ENCODE results near the gene HINT3. TPM values are rescaled to one million over a fixed set of nuclear protein-coding genes. Genes with fewer than 3 reads are reported as not detected.

HINT3 gene
- total and polyA plus RNA-seq, 2 donors (not counting 3 experiments of a cell fraction or from before 2014, with no cell fraction given): 1.8 to 8.4 TPM

- intact Hi-C loops (cut with micrococcal nuclease) (no loop called here), dilution Hi-C loops (cut with MboI; ENCODE audit: extremely low pct_ligation_motif_present, low sequenced_read_pairs) (no loop called here)
- FAIRE-seq (no peak), DNase-seq (ENCODE audit: low read depth, low spot score) (no peak)
- BruUV-seq (replicated peaks): no TSS peak
- Histone ChIP-seq H3K4me3 (replicated peaks in 1 of 3; ENCODE audit: insufficient read depth in 1 of 3, low read depth in 1 of 3, low read length in 3 of 3) (no peak overlapping the region), H3K9me1 (replicated peaks; ENCODE audit: control insufficient read depth, extremely low read depth, insufficient read depth, low read length) (no peaks in the 10 kb centered on the region), H3K9me3 (replicated peaks; ENCODE audit: control insufficient read depth, insufficient read depth, low read length) (no peaks in the 10 kb centered on the region), H3K27me3 (ENCODE audit: control insufficient read depth in 2 of 2, insufficient read depth in 2 of 2, low read length in 2 of 2) (no peaks in the 10 kb centered on the region), H3K4me1 (ENCODE audit: control insufficient read depth, extremely low read depth, insufficient read depth, low read length) (peaks cover 18% of the 10 kb centered on the region), H3K4me2 (ENCODE audit: insufficient read depth, low read length) (no peak overlapping the region), H2AFZ (ENCODE audit: low read depth, low read length) (no peak overlapping the region), H3K36me3 (ENCODE audit: control insufficient read depth in 2 of 2, extremely low read depth in 1 of 2, insufficient read depth in 2 of 2, low read length in 2 of 2) (no peaks in the 10 kb centered on the region), H4K20me1 (replicated peaks; ENCODE audit: control insufficient read depth, extremely low read depth, insufficient read depth, low read length) (no peaks in the 10 kb centered on the region), H3K9ac (replicated peaks; ENCODE audit: extremely low read depth, insufficient read depth, low read length) (no peak overlapping the region), H3K79me2 (ENCODE audit: control insufficient read depth, insufficient read depth, low read length) (no peaks in the 10 kb centered on the region), H3K27ac (ENCODE audit: insufficient read depth, low read depth, low read length) (no peak overlapping the region)
- CTCF ChIA-PET: interaction anchor here (0.6 to 2.0 kb wide), 3 partner anchors 8 to 22 kb away, joined by 3 to 11 read pairs (median 5); partner anchors contain the start of gene HINT3
- POLR2A ChIA-PET: no interaction called here
- no peak for TF ChIP-seq MYC (IDR thresholded peaks at IDR 0.05; ENCODE audit: low read depth, low read length)
- TF ChIP-seq POLR2A (IDR thresholded peaks at IDR 0.05; ENCODE audit: low read depth, low read length): no peak
- TF ChIP-seq CTCF (IDR thresholded peaks at IDR 0.05; ENCODE audit: extremely low read depth in 1 of 2, insufficient read depth in 1 of 2, low read depth in 1 of 2, low read length in 2 of 2): no peak
- no peak for TF ChIP-seq JUN (IDR thresholded peaks at IDR 0.05; ENCODE audit: borderline replicate concordance, insufficient read depth, insufficient read length, low read depth)
- TF ChIP-seq GATA2 (IDR thresholded peaks at IDR 0.05; ENCODE audit: insufficient read depth, insufficient read length, low read depth, low read length): no peak
- TF ChIP-seq EZH2 (IDR thresholded peaks at IDR 0.05; ENCODE audit: borderline replicate concordance, low read depth, low read length, severe bottlenecking): no peak
- TF ChIP-seq POLR2AphosphoS5 (IDR thresholded peaks at IDR 0.05; ENCODE audit: insufficient read depth, low read depth, low read length): no peak
- TF ChIP-seq MAX (IDR thresholded peaks at IDR 0.05; ENCODE audit: insufficient read depth, insufficient read length): no peak
- TF ChIP-seq FOS (IDR thresholded peaks at IDR 0.05; ENCODE audit: borderline replicate concordance, insufficient read depth, low read length): no peak
Observed at GRCh38 chr6:125940247-125941041, 16.1 kb upstream of the HINT3 start.

Data from endothelial cell of umbilical vein (primary cell).